H9 (cell line): ENCODE measurements around the gene KCNK1. TPM values are rescaled to one million over a fixed set of nuclear protein-coding genes. Genes with fewer than 3 reads are reported as not detected.

Source experiments
- DNase-seq: peaks from one replicate; pipeline ENCODE4 v3.0.0-alpha.2; 2017
- H2AFZ ChIP-seq: one replicate; pipeline ENCODE4 v1.6.1; 2013; ENCODE audit warnings: mild to moderate bottlenecking, low read length, control low read depth, moderate library complexity
- H2AK5ac ChIP-seq: 2 replicates; pipeline ENCODE4 v1.6.1; 2013; ENCODE audit warnings: low read length, control low read depth, mixed read lengths; ENCODE audit not compliant: insufficient read length
- H2BK120ac ChIP-seq: one replicate; pipeline ENCODE4 v1.6.1; 2013; ENCODE audit warnings: low read depth, mild to moderate bottlenecking, low read length, control low read depth, inconsistent platforms; ENCODE audit not compliant: poor library complexity, severe bottlenecking
- H2BK12ac ChIP-seq: 2 replicates; pipeline ENCODE4 v1.6.1; 2013; ENCODE audit warnings: low read length, control low read depth, mixed read lengths, low read depth; ENCODE audit not compliant: insufficient read length
- H2BK15ac ChIP-seq: 2 replicates; pipeline ENCODE4 v1.6.1; 2013; ENCODE audit warnings: low read depth, low read length, control low read depth
- H2BK20ac ChIP-seq: one replicate; pipeline ENCODE4 v1.6.1; 2013; ENCODE audit warnings: low read depth, mild to moderate bottlenecking, low read length, control low read depth, inconsistent platforms; ENCODE audit not compliant: poor library complexity, severe bottlenecking
- H2BK5ac ChIP-seq: 2 replicates; pipeline ENCODE4 v1.6.1; 2013; ENCODE audit warnings: low read length, control low read depth, mixed read lengths; ENCODE audit not compliant: insufficient read length
- H3K14ac ChIP-seq: 2 replicates; pipeline ENCODE4 v1.6.1; 2013; ENCODE audit warnings: low read length, control low read depth; ENCODE audit not compliant: insufficient read depth
- H3K18ac ChIP-seq: 2 replicates; pipeline ENCODE4 v1.6.1; 2013; ENCODE audit warnings: low read depth, mild to moderate bottlenecking, mixed read lengths, low read length, control low read depth; ENCODE audit not compliant: insufficient read length
- H3K23ac ChIP-seq: 2 replicates; pipeline ENCODE4 v1.6.1; 2013; ENCODE audit warnings: low read length, control low read depth, mixed read lengths, low read depth; ENCODE audit not compliant: insufficient read length
- H3K23me2 ChIP-seq: 2 replicates; pipeline ENCODE4 v1.6.1; 2013; ENCODE audit warnings: low read depth, mild to moderate bottlenecking, mixed read lengths, low read length, control low read depth; ENCODE audit not compliant: insufficient read length, poor library complexity, severe bottlenecking
- H3K27ac ChIP-seq: 2 replicates; pipeline ENCODE4 v1.5.1; 2013; ENCODE audit warnings: low read length, control low read depth, mixed read lengths, low read depth; ENCODE audit not compliant: insufficient read length
- H3K27me3 ChIP-seq: 2 replicates; pipeline ENCODE4 v1.6.1; 2013; ENCODE audit warnings: low read length, control low read depth, inconsistent platforms; ENCODE audit not compliant: insufficient read depth
- H3K4ac ChIP-seq: 2 replicates; pipeline ENCODE4 v1.6.1; 2013; ENCODE audit warnings: low read depth, mild to moderate bottlenecking, control low read depth, inconsistent platforms, low read length, moderate library complexity
- H3K4me1 ChIP-seq: 2 replicates; pipeline ENCODE4 v1.6.1; 2013; ENCODE audit warnings: low read length, control low read depth, inconsistent platforms; ENCODE audit not compliant: insufficient read depth
- H3K4me2 ChIP-seq: 2 replicates; pipeline ENCODE4 v1.6.1; 2013; ENCODE audit warnings: low read length, control low read depth, mixed read lengths; ENCODE audit not compliant: insufficient read length, insufficient read depth
- H3K56ac ChIP-seq: 2 replicates; pipeline ENCODE4 v1.6.1; 2013; ENCODE audit warnings: low read depth, mild to moderate bottlenecking, mixed read lengths, low read length, control low read depth; ENCODE audit not compliant: insufficient read length
- H3K79me1 ChIP-seq: 2 replicates; pipeline ENCODE4 v1.6.1; 2013; ENCODE audit warnings: low read depth, mild to moderate bottlenecking, moderate library complexity, low read length, control low read depth, inconsistent platforms; ENCODE audit not compliant: insufficient read depth, poor library complexity, severe bottlenecking
- H3K79me2 ChIP-seq: 2 replicates; pipeline ENCODE4 v1.6.1; 2013; ENCODE audit warnings: low read length, control low read depth, inconsistent platforms; ENCODE audit not compliant: insufficient read depth
- H3K9ac ChIP-seq: 2 replicates; pipeline ENCODE4 v1.6.1; 2013; ENCODE audit warnings: low read length, control low read depth, mixed read lengths; ENCODE audit not compliant: insufficient read length; ENCODE audit errors: extremely low read depth
- H3K9me3 ChIP-seq: one replicate; pipeline ENCODE4 v1.6.1; 2013; ENCODE audit warnings: low read depth, low read length, inconsistent platforms; ENCODE audit not compliant: control insufficient read depth
- H3T11ph ChIP-seq: one replicate; pipeline ENCODE4 v1.6.1; 2013; ENCODE audit warnings: mild to moderate bottlenecking, low read length, control low read depth, inconsistent platforms
- H4K20me1 ChIP-seq: one replicate; pipeline ENCODE4 v1.6.1; 2013; ENCODE audit not compliant: control insufficient read depth, insufficient read length, insufficient read depth
- H4K5ac ChIP-seq: 2 replicates; pipeline ENCODE4 v1.6.1; 2013; ENCODE audit warnings: low read depth, mild to moderate bottlenecking, mixed read lengths, low read length, control low read depth; ENCODE audit not compliant: insufficient read length
- H4K8ac ChIP-seq: replicated peaks from 2 replicates; pipeline ENCODE4 v1.6.1; 2013; ENCODE audit warnings: low read length, control low read depth, mixed read lengths, low read depth; ENCODE audit not compliant: insufficient read length
- H4K91ac ChIP-seq: 2 replicates; pipeline ENCODE4 v1.6.1; 2013; ENCODE audit warnings: low read depth, mild to moderate bottlenecking, moderate library complexity, mixed read lengths, low read length, control low read depth; ENCODE audit not compliant: insufficient read length
- H3K27ac Mint-ChIP-seq, 3 experiments: 2 replicates in 2 of 3; 3 replicates in 1 of 3; pipeline ENCODE4 v1.8.0; 2020 to 2021; ENCODE audit warnings: mixed read lengths in 3 of 3, mild to moderate bottlenecking in 1 of 3, moderate library complexity in 1 of 3
- H3K27me3 Mint-ChIP-seq: 2 replicates; pipeline ENCODE4 v1.8.0; 2021; ENCODE audit warnings: low read depth, mild to moderate bottlenecking, moderate library complexity, mixed read lengths
- H3K36me3 Mint-ChIP-seq, 3 experiments: 2 replicates in 2 of 3; 3 replicates in 1 of 3; pipeline ENCODE4 v1.8.0; 2020 to 2021; ENCODE audit warnings: low read depth in 3 of 3, mixed read lengths in 3 of 3; ENCODE audit not compliant: insufficient read depth in 1 of 3
- H3K4me1 Mint-ChIP-seq, 2 experiments: 2 replicates each; pipeline ENCODE4 v1.8.0; 2020; ENCODE audit warnings: mixed read lengths in 2 of 2
- H3K4me3 Mint-ChIP-seq, 2 experiments: 2 replicates in 1 of 2; 3 replicates in 1 of 2; pipeline ENCODE4 v1.8.0; 2020 to 2021; ENCODE audit warnings: mild to moderate bottlenecking in 2 of 2, mixed read lengths in 2 of 2, moderate library complexity in 1 of 2
- H3K9me3 Mint-ChIP-seq, 2 experiments: 2 replicates in 1 of 2; 3 replicates in 1 of 2; pipeline ENCODE4 v1.8.0; 2020; ENCODE audit warnings: mild to moderate bottlenecking in 2 of 2, mixed read lengths in 2 of 2, moderate library complexity in 1 of 2
- WGBS: extraction: QIAGEN DNeasy Blood & Tissue Kit; methylation state at CpG from one replicate; pipeline ENCODE4 v1.1.7; 2013; ENCODE audit warnings: missing lambda C conversion rate, low lambda C conversion rate, mixed read lengths; ENCODE audit not compliant: insufficient read length; ENCODE audit errors: extremely low coverage; 5-methylcytosine and 5-hydroxymethylcytosine counted together
- total RNA-seq: library from RNA; stranded (reverse); gene quantifications from 2 replicates; pipeline ENCODE4 v1.2.1, GENCODE V29; 2021
- TF ChIP-seq, protein P1 (sequence below): fragments of 200-600 bp; sonication (generic); conservative IDR thresholded peaks from 3 replicates; pipeline ENCODE4 v1.8.0; 2021; ENCODE audit warnings: antibody characterized with exemption, mild to moderate bottlenecking

KCNK1 gene
- total RNA-seq, 1 experiment from 2014 or later = 9.9 TPM

DNA sequence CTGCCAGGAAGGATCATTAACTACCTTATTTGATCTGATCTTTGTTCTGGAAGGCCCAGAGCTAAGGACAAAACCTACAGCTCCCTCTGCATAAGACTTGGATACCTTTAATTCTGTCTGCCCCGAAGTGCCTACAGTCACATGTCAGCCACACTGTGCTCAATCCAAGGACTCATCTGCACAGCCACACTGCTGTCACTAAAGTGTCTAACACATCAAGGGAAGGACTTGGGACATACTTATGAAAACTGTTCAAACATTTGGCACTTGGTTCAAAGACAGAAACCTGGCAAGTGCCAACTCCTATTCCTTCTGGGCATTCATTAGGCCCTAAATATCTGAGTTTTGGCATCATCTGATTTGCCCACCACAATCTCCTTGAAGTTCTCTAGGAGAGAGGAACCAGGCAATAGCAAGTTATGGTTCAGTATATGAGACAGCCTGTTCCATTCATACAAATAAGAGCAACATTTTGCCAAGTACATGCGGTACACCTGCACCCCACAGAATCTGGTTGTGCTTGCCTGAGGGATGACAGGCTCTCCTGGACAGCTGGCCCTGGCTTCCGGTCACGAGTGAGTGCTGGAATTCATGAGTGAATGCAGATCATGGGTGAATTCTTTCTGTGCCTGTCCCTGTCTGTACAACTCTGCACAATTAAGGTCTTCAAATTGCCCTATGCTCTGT lies 105.9 kb downstream of the KCNK1 start:
- Histone ChIP-seq H3K4me1 (no peaks in the 10 kb centered on the region; the same call in none of the 2 replicates), H2BK15ac (no peak overlapping the region), H2AFZ (no peak overlapping the region), H2BK120ac (no peak overlapping the region), H3K79me2 (no peaks in the 10 kb centered on the region), H3K4ac (no peak overlapping the region), H3K23ac (no peak overlapping the region), H4K20me1 (no peaks in the 10 kb centered on the region), H2AK5ac (no peak overlapping the region), H3K27me3 (no peaks in the 10 kb centered on the region), H3T11ph (no peak overlapping the region), H3K23me2 (no peaks in the 10 kb centered on the region), H3K18ac (no peak overlapping the region), H2BK5ac (no peak overlapping the region), H3K14ac (no peak overlapping the region), H3K79me1 (no peaks in the 10 kb centered on the region), H2BK12ac (no peak overlapping the region), H4K91ac (no peak overlapping the region), H4K8ac (no peak overlapping the region), H3K56ac (no peak overlapping the region), H3K9me3 (no peaks in the 10 kb centered on the region), H3K27ac (no peak overlapping the region), H2BK20ac (no peak overlapping the region), H4K5ac (no peak overlapping the region), H3K9ac (no peak overlapping the region), H3K4me2 (no peak overlapping the region)
- TF ChIP-seq, protein P1, sequence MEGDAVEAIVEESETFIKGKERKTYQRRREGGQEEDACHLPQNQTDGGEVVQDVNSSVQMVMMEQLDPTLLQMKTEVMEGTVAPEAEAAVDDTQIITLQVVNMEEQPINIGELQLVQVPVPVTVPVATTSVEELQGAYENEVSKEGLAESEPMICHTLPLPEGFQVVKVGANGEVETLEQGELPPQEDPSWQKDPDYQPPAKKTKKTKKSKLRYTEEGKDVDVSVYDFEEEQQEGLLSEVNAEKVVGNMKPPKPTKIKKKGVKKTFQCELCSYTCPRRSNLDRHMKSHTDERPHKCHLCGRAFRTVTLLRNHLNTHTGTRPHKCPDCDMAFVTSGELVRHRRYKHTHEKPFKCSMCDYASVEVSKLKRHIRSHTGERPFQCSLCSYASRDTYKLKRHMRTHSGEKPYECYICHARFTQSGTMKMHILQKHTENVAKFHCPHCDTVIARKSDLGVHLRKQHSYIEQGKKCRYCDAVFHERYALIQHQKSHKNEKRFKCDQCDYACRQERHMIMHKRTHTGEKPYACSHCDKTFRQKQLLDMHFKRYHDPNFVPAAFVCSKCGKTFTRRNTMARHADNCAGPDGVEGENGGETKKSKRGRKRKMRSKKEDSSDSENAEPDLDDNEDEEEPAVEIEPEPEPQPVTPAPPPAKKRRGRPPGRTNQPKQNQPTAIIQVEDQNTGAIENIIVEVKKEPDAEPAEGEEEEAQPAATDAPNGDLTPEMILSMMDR = no peak
- H3K4me3 Mint-ChIP-seq = no peak overlapping the region
- no peak overlapping the region for H3K27ac Mint-ChIP-seq
- H3K9me3 Mint-ChIP-seq = peaks cover 3 to 8% of the 10 kb centered on the region in 2 experiments; a peak in 2 of 5 replicates
- H3K27me3 Mint-ChIP-seq = no peaks in the 10 kb centered on the region
- peaks cover 8 to 18% of the 10 kb centered on the region in 2 experiments for H3K4me1 Mint-ChIP-seq
- no CpG with 5 or more reads among the region's 4 CpGs for WGBS
- peaks cover 0 to 7% (median 3%) of the 10 kb centered on the region in 3 experiments; a peak in 3 of 7 replicates for H3K36me3 Mint-ChIP-seq
- no peak for DNase-seq
